Spinal cord (tissue), 10 donors: ENCODE results near the gene LCP1. TPM values are rescaled to one million over a fixed set of nuclear protein-coding genes. Genes with fewer than 3 reads are reported as not detected.

Experiments
- DNase-seq, 6 donors: peaks; one replicate each; pipeline versions ENCODE4 v3.0.0 to v3.0.0-alpha.2; 2013 to 2015; ENCODE audit warnings: low spot score in 6 of 6, low read depth in 4 of 6
- H3K27ac ChIP-seq: one replicate; pipeline ENCODE4 v1.5.1; 2013; ENCODE audit warnings: low read depth, low read length, control low read depth
- H3K27me3 ChIP-seq: one replicate; pipeline ENCODE4 v1.6.1; 2013; ENCODE audit warnings: low read length; ENCODE audit not compliant: control insufficient read depth, insufficient read depth
- H3K36me3 ChIP-seq: one replicate; pipeline ENCODE4 v1.6.1; 2013; ENCODE audit warnings: low read length; ENCODE audit not compliant: control insufficient read depth, insufficient read depth
- H3K4me1 ChIP-seq: one replicate; pipeline ENCODE4 v1.6.1; 2013; ENCODE audit warnings: low read length; ENCODE audit not compliant: control insufficient read depth, insufficient read depth
- H3K4me3 ChIP-seq: one replicate; pipeline ENCODE4 v1.5.1; 2013; ENCODE audit warnings: low read depth, low read length, control low read depth
- H3K9me3 ChIP-seq: one replicate; pipeline ENCODE4 v1.6.1; 2013; ENCODE audit warnings: low read length; ENCODE audit not compliant: control insufficient read depth, insufficient read depth
- WGBS: methylation state at CpG from one replicate; pipeline ENCODE4 v1.1.5; 2013; ENCODE audit warnings: missing lambda C conversion rate; ENCODE audit not compliant: insufficient coverage; 5-methylcytosine and 5-hydroxymethylcytosine counted together
- polyA plus RNA-seq, 2 donors: library from polyadenylated mRNA; unstranded; fragments of 120-200 nt; gene quantifications; one replicate each; pipeline ENCODE4 v1.2.1, GENCODE V29; 2013; ENCODE audit not compliant: insufficient read length in 2 of 2
- total RNA-seq, 2 donors: library from RNA; depleted of rRNA in 1 of 2; stranded (reverse); fragments of 120-200 nt in 1 of 2; fragments of >200 nt in 1 of 2; gene quantifications; one replicate each; pipeline versions ENCODE4 v1.2.3 to v1.2.4, GENCODE V29; 2013 to 2014
- donor health status: healthy.

Gene LCP1
- total and polyA plus RNA-seq, 4 donors: 13.7 to 65.1 (median 17.1) TPM

DNA sequence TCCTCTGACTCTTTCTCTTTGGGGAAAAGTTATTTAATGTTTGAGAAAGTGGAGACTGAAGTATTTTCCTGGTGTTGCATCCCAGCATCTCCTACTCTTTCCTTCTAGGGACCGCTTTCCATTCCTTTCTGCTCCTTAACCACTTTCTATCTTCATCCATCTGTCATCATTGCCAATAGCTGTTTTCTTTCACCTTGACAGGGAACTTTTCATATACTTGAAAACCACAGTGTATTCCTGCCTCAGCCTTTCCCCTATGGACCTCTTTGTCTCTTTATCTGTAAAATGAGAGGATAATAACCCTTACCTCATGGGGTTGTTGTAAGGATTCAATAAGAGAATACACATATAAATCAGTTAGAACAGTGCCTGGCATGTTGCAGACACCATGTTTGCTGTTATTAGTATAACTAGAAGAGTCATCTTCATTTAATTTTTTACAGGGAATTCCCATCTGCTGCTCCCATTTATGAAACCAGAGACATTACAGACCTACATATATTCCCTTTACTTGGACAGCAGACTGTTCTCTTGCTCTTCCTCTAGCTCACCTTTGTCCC is 31.8 kb downstream of the LCP1 start:
- H3K36me3 ChIP-seq: no peaks in the 10 kb centered on the region
- no peaks in the 10 kb centered on the region for H3K4me1 ChIP-seq
- H3K9me3 ChIP-seq: no peaks in the 10 kb centered on the region
- no peaks in the 10 kb centered on the region for H3K27me3 ChIP-seq
- H3K27ac ChIP-seq: no peak overlapping the region
- whole genome bisulfite sequencing: no CpG with 5 or more reads among the region's 1 CpG
- DNase-seq: no peak
- H3K4me3 ChIP-seq: no peak overlapping the region

DNA sequence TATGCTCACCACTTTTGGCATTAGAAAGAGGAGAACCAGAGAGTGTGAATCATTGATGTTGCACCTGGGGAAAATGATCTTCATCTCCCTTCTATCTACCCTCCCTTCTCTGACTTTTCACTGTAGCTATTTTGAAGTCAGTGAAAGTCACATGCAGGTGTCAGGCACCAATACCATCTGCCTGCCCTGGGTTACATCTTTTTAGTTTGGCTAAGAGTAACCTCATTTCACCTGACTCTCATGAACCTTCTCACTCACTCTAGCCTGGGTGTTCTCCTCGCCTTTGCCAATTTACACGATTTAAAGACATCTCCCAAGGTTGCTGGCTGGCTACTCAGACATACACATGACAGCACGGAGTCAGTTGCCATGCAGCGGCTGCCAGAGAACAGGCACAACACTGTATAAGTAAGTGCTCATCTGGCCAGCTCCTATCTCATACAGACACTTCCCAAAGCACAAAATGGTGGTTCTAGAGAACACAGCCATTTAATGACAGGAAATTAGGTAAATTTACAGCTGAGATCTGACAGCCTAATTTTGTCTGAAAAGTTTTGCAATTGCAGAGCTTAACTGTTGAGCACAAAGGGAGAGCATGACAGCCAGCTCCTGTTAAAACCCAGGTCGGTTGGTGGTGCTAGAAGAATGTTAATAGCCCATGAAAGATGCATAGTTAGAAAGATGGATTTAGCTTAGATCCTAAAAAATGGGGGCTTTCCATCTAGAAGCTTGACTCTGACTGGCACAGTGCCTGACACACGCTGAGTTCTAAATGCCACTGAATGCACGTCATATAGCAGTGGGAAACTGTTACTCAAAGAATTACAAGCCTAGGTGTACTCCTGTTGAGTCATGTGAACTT is 32.5 kb downstream of the LCP1 start:
- peak in 1 of 6 donors; percentile 50 for DNase-seq
- Histone ChIP-seq H3K36me3 (no peaks in the 10 kb centered on the region), H3K4me3 (no peak overlapping the region), H3K27me3 (no peaks in the 10 kb centered on the region), H3K4me1 (no peaks in the 10 kb centered on the region), H3K9me3 (no peaks in the 10 kb centered on the region), H3K27ac (no peak overlapping the region)
- WGBS: 29% methylated on average over 7 of the region's 7 CpGs

DNA sequence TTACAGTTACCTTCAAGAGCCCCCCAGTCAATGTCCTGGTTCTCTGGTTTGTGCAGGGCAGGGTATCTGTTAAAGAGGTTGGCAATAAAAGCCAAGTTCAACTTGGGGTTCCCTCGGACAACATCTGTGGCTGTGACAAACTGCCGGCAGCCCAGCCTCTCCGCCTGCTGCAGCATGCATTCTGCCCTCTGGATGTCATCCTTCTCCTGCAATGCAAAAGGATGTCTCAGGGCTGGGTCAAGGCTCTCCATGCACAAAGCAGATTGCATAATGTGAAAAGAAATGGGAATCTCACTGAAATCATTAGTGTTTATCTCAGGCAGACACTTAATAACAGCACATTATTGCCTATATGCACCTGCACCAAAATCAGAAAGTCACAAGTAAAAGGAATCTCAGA is 35.1 kb downstream of the LCP1 start:
- peak in 1 of 6 donors; percentile 76 for DNase-seq
- Histone ChIP-seq H3K4me1 (no peaks in the 10 kb centered on the region), H3K9me3 (no peaks in the 10 kb centered on the region), H3K36me3 (no peaks in the 10 kb centered on the region), H3K27ac (no peak overlapping the region), H3K4me3 (no peak overlapping the region), H3K27me3 (no peaks in the 10 kb centered on the region)
- 23% methylated on average over 2 of the region's 3 CpGs for WGBS

DNA sequence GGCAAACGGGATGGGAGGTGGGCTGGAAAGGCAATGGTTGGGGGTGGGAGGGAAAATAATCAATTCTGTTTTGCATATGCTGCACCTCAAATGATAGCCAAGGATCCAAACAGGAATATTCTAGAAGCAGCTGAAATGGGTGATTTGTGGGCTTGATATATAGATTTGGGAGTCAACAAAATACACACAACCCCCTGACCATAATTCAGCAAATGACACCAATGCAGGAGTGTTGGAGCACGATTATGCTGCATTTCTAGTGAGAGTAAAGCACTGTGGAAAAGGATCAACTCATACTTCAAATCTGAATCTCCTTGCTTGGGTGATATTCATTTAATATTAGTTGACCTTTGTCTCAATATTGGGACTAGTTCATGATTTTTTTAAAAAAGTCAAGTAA is 36.0 kb downstream of the LCP1 start:
- Histone ChIP-seq H3K4me1 (no peaks in the 10 kb centered on the region), H3K27me3 (no peaks in the 10 kb centered on the region), H3K36me3 (no peaks in the 10 kb centered on the region), H3K9me3 (no peaks in the 10 kb centered on the region), H3K27ac (no peak overlapping the region), H3K4me3 (no peak overlapping the region)
- no CpG with 5 or more reads among the region's 2 CpGs for WGBS
- no peak for DNase-seq

DNA sequence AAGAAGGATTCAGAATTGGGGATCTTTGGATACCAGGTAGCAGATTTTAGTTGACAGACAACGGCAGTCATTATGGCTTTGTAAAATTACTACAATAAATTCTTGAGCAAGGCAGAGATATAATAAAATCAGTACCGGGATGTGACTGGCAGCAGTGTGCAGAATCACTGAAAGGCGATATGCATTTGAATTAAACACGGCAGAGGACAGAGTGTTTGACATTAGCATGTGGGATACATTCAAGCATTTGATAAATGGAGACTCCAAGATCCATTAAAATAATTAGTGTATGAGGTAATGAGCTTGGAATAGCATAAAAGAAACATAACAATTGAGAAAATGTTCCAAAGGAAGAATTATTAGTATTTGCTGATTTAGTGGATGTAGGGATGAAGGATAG is 36.8 kb downstream of the LCP1 start:
- 90% methylated on average over 2 of the region's 4 CpGs for WGBS
- Histone ChIP-seq H3K4me1 (no peaks in the 10 kb centered on the region), H3K27me3 (no peaks in the 10 kb centered on the region), H3K9me3 (no peaks in the 10 kb centered on the region), H3K27ac (no peak overlapping the region), H3K4me3 (no peak overlapping the region), H3K36me3 (no peaks in the 10 kb centered on the region)
- peak in 1 of 6 donors; percentile 47 for DNase-seq

DNA sequence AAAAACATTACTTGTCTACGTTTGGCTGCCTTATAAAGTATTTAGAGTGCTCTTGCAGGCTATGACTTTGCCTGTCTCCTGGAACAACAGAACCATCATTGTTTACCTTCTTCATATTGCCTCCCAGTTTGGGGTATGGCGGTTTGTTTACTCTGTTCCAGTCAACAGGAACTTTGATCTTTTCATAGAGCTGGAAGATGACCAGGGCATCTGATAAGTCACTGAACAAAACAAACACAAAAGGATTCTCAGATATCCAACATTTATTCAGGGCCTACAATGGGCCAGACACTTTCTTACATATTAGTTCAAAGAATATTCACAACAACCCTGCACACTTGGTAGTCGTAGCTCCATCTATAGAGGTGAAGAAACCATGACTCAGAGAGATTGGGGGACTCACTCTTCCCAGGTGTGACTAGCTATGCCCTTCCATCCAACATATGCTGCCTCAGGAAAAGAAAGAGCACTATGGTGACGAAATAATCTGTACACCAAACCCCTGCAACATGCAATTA is 38.7 kb downstream of the LCP1 start:
- Histone ChIP-seq H3K4me1 (no peaks in the 10 kb centered on the region), H3K9me3 (no peaks in the 10 kb centered on the region), H3K36me3 (no peaks in the 10 kb centered on the region), H3K27ac (no peak overlapping the region), H3K27me3 (no peaks in the 10 kb centered on the region), H3K4me3 (no peak overlapping the region)
- DNase-seq: peak in 1 of 6 donors; percentile 39
- 40% methylated on average over 2 of the region's 4 CpGs for WGBS

DNA sequence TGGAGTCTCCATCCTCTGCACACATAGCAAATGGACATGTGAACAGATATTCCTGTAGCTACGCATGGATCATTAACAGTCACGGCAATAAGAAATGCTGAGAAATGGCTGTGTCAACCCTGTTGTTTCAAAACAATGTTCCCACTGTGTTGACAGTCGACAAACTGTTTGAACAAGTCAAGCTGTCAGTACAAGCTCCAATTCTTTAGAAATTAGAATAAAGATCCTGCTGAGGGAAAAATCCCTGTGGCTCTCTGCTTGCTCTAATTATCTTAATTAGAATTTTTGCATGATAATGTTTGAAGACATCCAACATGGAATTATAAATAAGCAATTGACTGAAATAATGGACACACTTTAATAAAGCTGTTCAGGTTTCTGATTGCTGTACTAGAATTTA is 39.2 kb downstream of the LCP1 start:
- no peaks in the 10 kb centered on the region for H3K9me3 ChIP-seq
- 28% methylated on average over 2 of the region's 3 CpGs for WGBS
- no peak overlapping the region for H3K27ac ChIP-seq
- H3K4me1 ChIP-seq: no peaks in the 10 kb centered on the region
- no peaks in the 10 kb centered on the region for H3K27me3 ChIP-seq
- peak in 2 of 6 donors; percentile 83 to 88 for DNase-seq
- no peaks in the 10 kb centered on the region for H3K36me3 ChIP-seq
- no peak overlapping the region for H3K4me3 ChIP-seq

DNA sequence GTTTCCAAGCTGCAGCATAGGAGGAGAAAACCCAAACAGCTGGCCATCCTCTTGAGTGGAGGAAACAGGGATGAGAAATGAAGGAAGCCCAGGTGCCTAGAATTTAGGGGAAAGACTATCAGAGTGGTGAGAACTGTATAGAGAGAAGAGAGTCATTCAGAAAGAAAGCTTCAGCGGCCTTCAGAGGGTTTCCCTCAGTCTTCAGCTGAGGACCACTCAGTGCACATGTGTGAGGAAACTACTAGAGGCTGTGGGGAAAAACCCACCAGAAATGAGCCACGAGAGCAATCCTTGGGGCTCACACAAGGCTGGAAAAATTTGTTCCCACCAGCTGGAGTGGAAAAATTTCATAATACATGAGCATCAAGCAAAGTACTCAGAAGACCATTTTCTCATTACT is 41.9 kb downstream of the LCP1 start:
- H3K4me3 ChIP-seq: no peak overlapping the region
- H3K36me3 ChIP-seq: no peaks in the 10 kb centered on the region
- no peak for DNase-seq
- no peak overlapping the region for H3K27ac ChIP-seq
- no peaks in the 10 kb centered on the region for H3K27me3 ChIP-seq
- H3K4me1 ChIP-seq: no peaks in the 10 kb centered on the region
- 80% methylated on average over 1 of the region's 2 CpGs for WGBS
- no peaks in the 10 kb centered on the region for H3K9me3 ChIP-seq

DNA sequence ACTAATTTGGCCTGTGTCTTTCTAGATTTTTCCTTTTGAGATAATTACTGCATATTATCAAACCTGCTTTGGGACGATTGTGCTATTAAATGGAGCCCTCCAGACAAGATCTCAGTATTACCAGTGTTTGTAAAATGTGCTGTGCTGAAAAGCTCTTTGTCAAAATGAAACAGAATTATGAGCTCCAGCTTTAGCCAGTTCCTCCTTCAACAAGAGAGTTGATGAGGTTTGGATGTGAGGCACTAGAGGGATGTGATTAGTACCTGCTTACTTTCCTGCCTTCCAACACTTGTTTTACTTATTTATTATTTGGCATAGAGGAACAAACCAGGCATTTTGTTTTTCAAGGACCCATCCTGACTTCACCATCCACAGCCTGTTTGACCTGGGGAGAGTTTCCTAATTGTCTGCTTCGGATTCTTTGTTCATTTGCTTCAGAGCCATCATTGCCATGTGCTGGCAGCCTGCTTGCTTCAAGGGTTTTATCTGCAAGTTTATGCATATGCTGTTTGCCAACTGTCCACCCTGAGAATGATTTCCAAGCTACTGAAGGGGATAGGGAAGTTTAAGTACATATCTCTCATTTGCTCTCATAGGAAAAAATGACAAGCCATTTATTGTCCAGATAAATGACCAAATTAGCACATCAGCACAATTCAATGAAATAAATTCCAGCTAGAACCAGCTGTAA is 44.2 kb downstream of the LCP1 start:
- no peaks in the 10 kb centered on the region for H3K36me3 ChIP-seq
- 50% methylated on average over 1 of the region's 2 CpGs for WGBS
- no peaks in the 10 kb centered on the region for H3K4me1 ChIP-seq

More for the DNA sequence above, 44.2 kb downstream of the LCP1 start:
- Histone ChIP-seq H3K4me3 (no peak overlapping the region), H3K27ac (no peak overlapping the region), H3K9me3 (no peaks in the 10 kb centered on the region), H3K27me3 (no peaks in the 10 kb centered on the region)
- DNase-seq: peak in 1 of 6 donors; percentile 56
